BJ (cell line): ENCODE data around the gene CDK14. TPM values are rescaled to one million over a fixed set of nuclear protein-coding genes. Genes with fewer than 3 reads are reported as not detected.

Experiments
- CTCF ChIA-PET: fragments of 350-600 bp; formaldehyde crosslinking; extraction: SDS; loops from one replicate; lab custom pipeline; 2021; ENCODE audit warnings: antibody characterized with exemption, inconsistent platforms; lab: Yijun Ruan, JAX
- POLR2A ChIA-PET: fragments of 300-600 bp; sonication (Branson Sonifier 250); formaldehyde crosslinking; extraction: SDS; loops from one replicate; lab custom pipeline; 2021; ENCODE audit warnings: antibody characterized with exemption; lab: Charles Lee
- DNase-seq: peaks from one replicate; pipeline ENCODE4 v3.0.0-alpha.2; 2011; ENCODE audit warnings: low read depth
- H3K27me3 ChIP-seq: 2 replicates; pipeline ENCODE4 v1.6.0; 2011; ENCODE audit warnings: low read length; ENCODE audit not compliant: control insufficient read depth, insufficient read depth
- H3K36me3 ChIP-seq: 2 replicates; pipeline ENCODE4 v1.5.1; 2011; ENCODE audit warnings: low read length; ENCODE audit not compliant: control insufficient read depth, insufficient read depth
- H3K4me3 ChIP-seq: 2 replicates; pipeline ENCODE4 v1.5.1; 2011; ENCODE audit warnings: low read depth, mild to moderate bottlenecking, control low read depth, low read length
- polyA plus RNA-seq: library from polyadenylated mRNA; depleted of rRNA; stranded (reverse); fragments of >200 nt; gene quantifications from 2 replicates; pipeline ENCODE4 v1.2.3, GENCODE V29; 2011
- TF ChIP-seq, protein P1 (sequence below): IDR thresholded peaks from 2 replicates; pipeline ENCODE4 v1.5.1; 2011; ENCODE audit warnings: low read depth, mild to moderate bottlenecking, control low read depth, inconsistent platforms, low read length, moderate library complexity; ENCODE audit not compliant: insufficient read depth

The CDK14 gene
- polyA plus RNA-seq, 1 experiment = 6.7 TPM

DNA sequence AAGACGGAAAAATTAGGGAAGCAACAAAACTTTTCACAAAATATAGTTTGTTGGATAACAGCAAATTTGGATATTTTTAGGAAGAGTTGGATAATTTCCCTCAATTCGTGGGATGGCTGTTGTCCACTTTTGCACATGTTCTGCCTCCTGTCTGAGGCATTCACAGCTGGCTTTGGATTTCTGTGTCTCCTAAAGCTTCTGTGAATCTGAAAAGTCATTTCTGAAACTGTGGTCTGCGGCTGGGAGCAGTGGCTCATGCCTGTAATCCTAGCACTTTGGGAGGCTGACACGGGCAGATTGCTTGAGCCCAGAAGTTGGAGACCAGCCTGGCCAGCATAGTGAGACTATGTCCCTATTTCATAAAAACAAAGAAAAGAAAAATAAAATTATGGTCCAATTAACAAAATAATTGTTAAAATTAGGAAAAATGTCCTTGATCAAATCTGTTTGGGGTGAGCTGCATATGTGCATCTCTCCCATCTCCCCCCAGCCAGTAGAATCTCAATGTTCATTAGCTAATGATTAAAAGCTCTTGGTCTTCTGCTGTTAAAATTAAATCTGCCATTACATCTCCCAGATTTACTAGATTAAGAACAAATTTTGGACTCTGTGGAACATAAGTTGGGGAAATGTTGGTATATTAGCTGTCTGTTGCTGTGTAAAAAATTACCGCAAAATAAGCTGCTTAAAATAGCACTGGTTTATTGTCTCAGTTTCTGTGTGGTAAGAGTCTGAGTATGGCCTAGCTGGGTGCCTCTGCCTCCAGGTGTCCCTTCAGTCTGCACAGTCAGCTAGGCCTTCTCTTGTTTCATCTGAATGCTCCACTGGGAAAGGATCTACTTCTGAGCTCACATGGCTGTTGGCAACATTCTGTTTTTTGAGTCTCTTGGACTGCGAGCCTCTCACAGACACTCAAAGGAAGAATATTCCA, 336.1 kb downstream of the CDK14 start:
- ChIA-PET POLR2A (no interaction called here), CTCF (interaction anchor here (0.9 kb wide), 1 partner anchor 10 kb away, joined by 3 read pairs; no protein-coding TSS in a partner anchor)
- Histone ChIP-seq H3K4me3 (no peak overlapping the region), H3K36me3 (no peaks in the 10 kb centered on the region), H3K27me3 (no peaks in the 10 kb centered on the region)
- no peak for DNase-seq
- TF ChIP-seq, protein P1, sequence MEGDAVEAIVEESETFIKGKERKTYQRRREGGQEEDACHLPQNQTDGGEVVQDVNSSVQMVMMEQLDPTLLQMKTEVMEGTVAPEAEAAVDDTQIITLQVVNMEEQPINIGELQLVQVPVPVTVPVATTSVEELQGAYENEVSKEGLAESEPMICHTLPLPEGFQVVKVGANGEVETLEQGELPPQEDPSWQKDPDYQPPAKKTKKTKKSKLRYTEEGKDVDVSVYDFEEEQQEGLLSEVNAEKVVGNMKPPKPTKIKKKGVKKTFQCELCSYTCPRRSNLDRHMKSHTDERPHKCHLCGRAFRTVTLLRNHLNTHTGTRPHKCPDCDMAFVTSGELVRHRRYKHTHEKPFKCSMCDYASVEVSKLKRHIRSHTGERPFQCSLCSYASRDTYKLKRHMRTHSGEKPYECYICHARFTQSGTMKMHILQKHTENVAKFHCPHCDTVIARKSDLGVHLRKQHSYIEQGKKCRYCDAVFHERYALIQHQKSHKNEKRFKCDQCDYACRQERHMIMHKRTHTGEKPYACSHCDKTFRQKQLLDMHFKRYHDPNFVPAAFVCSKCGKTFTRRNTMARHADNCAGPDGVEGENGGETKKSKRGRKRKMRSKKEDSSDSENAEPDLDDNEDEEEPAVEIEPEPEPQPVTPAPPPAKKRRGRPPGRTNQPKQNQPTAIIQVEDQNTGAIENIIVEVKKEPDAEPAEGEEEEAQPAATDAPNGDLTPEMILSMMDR = no peak

DNA sequence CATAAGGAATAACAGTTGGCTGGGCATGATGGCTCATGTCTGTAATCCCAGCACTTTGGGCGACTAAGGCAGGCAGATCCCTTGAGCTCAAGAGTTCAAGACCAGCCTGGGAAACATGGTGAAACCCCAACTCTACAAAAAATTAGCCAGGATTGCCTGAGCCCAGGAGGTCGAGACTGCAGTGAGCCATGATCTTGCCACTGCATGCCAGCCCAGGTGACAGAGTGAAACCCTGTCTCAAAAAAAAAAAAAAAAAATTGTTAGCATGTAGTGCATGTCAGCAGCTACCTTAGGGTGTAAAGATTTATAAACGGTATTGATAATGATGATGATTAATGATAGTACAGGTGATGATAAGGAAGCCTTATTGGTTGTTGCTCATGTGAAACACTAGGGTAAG, 336.9 kb downstream of the CDK14 start:
- DNase-seq = no peak
- Histone ChIP-seq H3K36me3 (no peaks in the 10 kb centered on the region), H3K27me3 (no peaks in the 10 kb centered on the region), H3K4me3 (no peak overlapping the region)
- ChIA-PET CTCF (interaction anchor here (0.9 kb wide), 1 partner anchor 11 kb away, joined by 3 read pairs; no protein-coding TSS in a partner anchor), POLR2A (no interaction called here)
- TF ChIP-seq, protein P1 = no peak

DNA sequence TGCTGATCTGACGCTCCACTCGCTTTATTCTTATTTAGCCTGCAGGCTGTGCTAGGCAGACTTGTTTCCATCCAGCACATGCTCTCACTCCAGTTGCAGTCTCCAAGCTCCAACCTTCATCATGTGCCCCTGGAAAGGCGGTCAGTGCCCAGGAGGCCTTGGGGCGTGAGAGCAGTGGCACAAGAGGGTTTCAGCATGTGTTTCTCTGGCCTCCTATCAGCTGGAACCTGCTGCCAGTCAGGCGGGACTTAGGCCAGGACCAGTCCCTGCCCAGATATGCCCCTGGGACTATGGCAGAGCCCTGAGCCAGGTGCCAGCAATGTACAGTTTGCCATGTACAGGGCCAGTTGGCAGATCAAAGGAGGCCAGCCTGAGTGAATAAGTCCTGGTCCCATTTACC, 337.9 kb downstream of the CDK14 start:
- CTCF ChIA-PET = interaction anchor here (1.0 kb wide), 1 partner anchor 28 kb away, joined by 3 read pairs; no protein-coding TSS in a partner anchor
- no peak for DNase-seq
- H3K4me3 ChIP-seq = no peak overlapping the region
- POLR2A ChIA-PET = no interaction called here
- no peaks in the 10 kb centered on the region for H3K27me3 ChIP-seq
- H3K36me3 ChIP-seq = no peaks in the 10 kb centered on the region
- TF ChIP-seq, protein P1 = no peak

DNA sequence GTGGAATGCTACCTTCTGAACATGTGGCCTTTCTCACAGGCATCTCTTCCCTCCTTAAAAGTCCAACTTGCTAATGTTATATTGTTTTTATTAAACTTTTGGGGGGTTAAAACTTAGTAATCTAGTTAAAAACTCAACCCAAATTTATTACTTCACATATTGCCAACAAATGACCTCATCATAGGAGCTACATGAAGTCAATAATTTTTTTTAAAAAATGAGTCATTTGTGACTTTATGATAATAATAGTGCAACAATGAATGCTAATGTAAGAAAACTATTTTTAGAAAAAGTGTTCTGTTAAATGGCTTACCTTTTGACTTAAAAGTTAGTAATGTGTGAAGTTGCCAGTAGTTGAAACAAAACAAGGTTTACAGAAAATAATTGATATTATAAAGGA, 342.2 kb downstream of the CDK14 start:
- TF ChIP-seq, protein P1 = no peak
- ChIA-PET CTCF (no interaction called here), POLR2A (no interaction called here)

DNA sequence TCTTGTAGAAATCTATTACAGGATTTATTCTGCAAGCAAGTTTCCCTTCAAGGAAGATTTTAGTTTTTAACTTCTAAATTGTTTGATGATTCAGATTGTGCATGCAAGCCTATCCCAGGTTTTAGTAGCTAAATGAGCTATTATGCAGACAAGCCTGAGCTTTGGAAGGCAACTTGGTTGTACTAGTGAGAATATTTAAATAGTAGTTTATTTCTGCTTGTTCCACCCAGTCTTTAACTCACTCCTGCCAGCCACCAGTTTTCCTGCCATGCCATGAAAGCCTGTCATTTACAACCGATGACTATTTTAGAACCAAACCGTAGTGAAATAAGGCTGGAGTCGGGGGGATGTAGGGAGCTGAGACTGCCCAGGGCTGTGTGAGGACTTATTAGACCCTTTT, 343.5 kb downstream of the CDK14 start:
- no peak for DNase-seq
- CTCF ChIA-PET = no interaction called here
- POLR2A ChIA-PET = no interaction called here
- Histone ChIP-seq H3K4me3 (no peak overlapping the region), H3K36me3 (no peaks in the 10 kb centered on the region), H3K27me3 (no peaks in the 10 kb centered on the region)
- TF ChIP-seq, protein P1 = no peak

More for the DNA sequence above, 342.2 kb downstream of the CDK14 start:
- no peaks in the 10 kb centered on the region for H3K36me3 ChIP-seq
- H3K27me3 ChIP-seq = no peaks in the 10 kb centered on the region
- DNase-seq = no peak
- H3K4me3 ChIP-seq = no peak overlapping the region
